Skin of body (tissue), 2 donors: ENCODE measurements around the gene RSPRY1. TPM values are rescaled to one million over a fixed set of nuclear protein-coding genes. Genes with fewer than 3 reads are reported as not detected.
"Not testable (repeated sequence)": the region's sequence is repeated elsewhere in the genome, so short reads cannot be mapped to it uniquely, and the experiment has no call there.

Experiments used
- DNase-seq: peaks from one replicate; lab custom pipeline; 2025; lab: John Stamatoyannopoulos, UW
- total RNA-seq: library from RNA; depleted of rRNA; stranded (reverse); fragments of >200 nt; gene quantifications from one replicate; pipeline ENCODE4 v1.2.3, GENCODE V29; 2014

RSPRY1 gene
- total RNA-seq, 1 donor from 2014 or later, result 39.9 TPM

DNA sequence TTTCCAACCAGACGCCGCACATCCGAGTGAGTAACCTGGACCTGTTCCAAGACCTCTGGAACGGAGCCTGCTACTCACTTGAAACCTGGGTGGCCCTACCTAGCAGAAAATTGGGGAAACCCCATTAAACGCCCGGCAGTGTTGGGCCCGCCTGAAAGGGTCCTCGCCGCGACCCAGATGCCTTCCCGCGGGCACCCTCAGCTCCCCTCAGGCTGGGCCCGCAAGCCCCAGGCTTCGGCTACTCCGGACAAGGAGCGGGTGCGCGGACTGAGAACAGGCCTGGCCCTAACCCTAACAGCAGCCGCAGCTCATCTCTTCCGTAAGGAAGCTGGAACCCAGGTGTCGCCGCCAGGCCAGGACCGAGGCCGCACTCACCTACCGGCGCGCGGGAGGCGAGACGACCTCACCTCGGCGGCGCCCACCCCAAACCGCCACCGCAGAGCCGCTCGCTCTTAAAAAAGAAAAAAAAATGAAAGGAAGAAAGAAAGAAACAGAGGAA, 634 bp upstream of the RSPRY1 start:
- DNase-seq, result peak; percentile 49

- DNase-seq, result peak; percentile 29
These were observed 1.0 kb downstream of the RSPRY1 start for GRCh38 chr16:57186872-57187854.

DNA sequence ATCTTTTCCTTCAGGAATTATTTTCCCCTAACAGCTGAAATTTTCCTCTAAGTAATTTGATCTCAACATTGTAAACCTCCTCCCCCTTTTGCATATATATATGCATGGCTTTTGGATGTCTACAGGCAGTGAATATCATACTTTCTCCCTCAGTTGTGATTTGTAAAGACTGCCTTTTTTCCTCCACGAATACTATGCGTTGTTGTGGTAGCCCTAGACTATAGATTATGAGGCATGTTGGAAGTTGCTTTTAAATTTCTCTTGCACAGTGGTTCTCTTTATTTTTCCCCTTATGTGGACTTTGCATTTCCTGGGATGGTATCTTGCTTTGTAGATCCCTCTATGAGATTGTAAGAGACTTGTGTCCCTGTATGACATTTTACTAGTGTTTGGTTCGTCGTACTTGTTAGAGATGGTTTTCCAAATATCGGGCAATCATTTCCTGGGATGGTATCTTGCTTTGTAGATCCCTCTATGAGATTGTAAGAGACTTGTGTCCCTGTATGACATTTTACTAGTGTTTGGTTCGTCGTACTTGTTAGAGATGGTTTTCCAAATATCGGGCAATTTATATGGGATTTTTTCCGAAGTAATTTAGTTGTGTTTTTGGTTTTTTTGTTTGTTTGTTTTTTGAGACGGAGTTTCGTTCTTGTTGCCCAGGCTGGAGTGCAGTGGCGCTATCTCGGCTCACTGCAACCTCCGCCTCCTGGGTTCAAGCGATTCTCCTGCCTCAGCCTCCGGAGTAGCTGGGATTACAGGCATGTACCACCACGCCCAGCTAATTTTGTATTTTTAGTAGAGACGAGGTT, 2.0 kb downstream of the RSPRY1 start:
- not testable (repeated sequence) for DNase-seq

GRCh38 chr16:57188711-57189002, 2.5 kb downstream of the RSPRY1 start:
- no peak for DNase-seq

DNA sequence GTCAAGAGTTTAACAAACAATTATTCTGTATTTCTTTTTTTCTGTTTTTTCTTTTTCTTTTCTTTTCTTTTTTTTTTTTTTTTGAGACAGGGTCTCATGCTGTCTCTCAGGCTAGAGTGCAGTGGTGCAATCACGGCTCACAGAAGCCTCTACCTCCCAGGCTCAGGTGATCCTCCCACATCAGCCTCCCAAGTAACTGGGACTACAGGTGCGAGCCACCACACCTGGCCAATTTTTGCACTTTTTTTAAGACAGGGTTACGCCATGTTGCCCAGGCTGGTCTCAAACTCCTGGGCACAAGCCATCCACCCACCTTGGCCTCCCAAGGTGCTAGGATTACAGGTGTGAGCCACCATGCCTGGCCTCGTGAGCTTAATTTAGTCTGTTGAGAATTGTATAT, 3.4 kb downstream of the RSPRY1 start:
- not testable (repeated sequence) for DNase-seq

- no peak for DNase-seq
These were observed 4.0 kb downstream of the RSPRY1 start for GRCh38 chr16:57190136-57190535.

DNA sequence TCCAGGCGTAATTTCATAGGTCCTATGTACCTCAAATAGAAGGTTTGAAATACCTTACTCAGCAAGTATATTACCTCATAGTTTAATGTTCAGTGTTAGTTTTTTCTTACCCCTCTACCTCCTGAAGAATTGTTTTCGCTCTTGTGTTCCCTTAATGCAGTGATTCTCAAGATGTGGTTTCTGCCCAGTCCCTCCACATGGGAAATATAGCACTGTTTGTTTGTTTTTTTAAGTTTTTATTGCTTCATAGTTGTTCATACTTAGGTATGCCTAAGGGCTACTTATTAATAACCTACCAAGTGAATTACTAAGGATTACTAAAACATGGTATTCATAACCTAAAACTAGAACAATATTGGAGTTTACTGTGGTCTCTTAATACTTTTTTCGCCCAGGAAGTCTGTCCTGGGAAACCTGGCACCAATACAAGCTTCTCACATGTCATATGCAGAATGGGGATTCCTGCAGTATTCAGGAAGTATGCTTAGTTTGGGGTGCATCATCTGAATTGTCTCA, 5.0 kb downstream of the RSPRY1 start:
- DNase-seq, result no peak

DNA sequence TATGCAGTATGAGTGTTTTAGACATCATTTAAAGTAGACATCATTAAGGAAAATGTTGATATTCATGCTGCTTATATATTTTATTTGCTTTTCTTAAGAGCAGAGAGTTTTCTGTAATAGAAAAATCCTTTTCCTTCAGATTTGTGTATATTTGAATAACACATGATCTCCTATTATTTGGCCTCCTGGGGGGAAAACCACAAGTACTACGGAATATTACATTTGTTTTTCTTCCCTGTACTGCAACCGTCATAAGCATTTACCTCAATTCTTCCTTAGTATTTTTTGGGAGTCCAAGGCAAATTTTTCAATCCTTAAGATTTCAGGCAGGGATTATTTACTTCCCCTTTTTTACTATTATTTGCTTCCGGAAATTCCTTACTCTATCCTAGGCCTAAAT, 6.0 kb downstream of the RSPRY1 start:
- no peak for DNase-seq

- no peak for DNase-seq
These were observed 6.8 kb downstream of the RSPRY1 start for GRCh38 chr16:57192720-57193486.

DNA sequence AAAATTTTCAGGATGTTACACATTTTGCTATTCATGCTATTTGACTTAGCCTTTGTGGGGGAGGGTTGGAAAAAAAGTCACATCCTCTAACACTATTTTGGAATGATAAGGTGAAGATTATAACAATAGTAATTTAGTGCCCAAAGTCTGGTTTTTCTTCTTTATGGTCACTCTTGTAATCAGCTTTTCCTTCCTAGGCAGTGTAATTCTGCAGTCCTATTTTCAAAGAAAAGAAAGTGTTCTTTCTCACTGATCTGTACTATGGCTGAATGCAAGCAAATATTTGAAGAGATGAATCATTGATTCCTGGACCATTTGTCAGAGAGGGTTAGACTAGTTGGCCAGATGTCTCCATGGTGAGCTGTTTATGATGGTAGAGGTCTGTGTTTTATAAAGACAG, 8.4 kb downstream of the RSPRY1 start:
- DNase-seq, result peak; percentile 27

DNA sequence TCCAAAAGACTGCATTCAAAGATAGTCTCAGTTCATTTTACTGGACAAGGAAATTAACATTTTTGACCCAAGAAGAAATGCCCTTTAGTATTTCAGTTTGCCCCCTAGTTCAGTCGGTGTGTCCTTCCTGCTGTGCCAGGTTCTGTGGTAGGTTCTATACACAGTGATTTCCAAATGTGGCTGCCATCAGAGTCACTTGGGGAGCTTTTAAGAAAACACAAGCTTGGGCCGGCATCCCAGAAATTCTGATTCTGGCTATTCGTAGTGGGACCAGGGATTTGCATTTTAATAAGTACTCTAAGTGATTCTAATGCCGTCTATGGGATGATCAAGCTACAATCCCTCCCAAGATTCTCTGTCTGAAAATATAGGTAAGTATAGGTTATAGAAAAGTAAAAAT, 10.2 kb downstream of the RSPRY1 start:
- no peak for DNase-seq

DNA sequence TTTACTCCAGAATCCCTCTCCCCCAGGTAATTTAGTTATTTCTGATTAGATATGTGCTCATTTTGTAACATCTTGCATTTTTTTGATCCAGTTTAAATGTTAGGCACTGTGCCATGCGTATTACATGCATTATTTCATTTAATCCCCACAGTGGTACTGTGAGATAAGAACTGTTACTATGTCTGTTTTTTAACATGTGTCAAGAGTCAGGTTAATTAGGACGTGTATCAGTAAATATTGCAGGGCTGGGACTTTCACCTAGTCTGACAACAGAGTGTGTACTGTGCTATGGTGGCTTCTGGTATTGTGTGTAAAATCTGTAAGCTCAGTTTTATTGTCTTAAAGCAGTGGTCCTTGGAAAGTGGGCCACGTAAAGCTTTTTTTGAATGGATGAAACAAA, 10.6 kb downstream of the RSPRY1 start:
- no peak for DNase-seq

GRCh38 chr16:57200321-57200720, 14.2 kb downstream of the RSPRY1 start:
- not testable (repeated sequence) for DNase-seq

DNA sequence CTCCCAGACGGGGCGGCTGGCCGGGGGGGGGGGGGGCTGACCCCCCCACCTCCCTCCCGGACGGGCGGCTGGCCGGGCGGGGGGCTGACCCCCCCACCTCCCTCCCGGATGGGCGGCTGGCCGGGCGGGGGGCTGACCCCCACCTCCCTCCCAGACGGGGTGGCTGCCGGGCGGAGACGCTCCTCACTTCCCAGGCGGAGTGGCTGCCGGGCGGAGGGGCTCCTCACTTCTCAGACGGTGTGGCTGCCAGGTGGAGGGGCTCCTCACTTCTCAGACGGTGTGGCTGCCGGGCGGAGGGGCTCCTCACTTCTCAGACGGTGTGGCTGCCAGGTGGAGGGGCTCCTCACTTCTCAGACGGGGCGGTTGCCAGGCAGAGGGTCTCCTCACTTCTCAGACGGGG, 14.8 kb downstream of the RSPRY1 start:
- not testable (repeated sequence) for DNase-seq

DNA sequence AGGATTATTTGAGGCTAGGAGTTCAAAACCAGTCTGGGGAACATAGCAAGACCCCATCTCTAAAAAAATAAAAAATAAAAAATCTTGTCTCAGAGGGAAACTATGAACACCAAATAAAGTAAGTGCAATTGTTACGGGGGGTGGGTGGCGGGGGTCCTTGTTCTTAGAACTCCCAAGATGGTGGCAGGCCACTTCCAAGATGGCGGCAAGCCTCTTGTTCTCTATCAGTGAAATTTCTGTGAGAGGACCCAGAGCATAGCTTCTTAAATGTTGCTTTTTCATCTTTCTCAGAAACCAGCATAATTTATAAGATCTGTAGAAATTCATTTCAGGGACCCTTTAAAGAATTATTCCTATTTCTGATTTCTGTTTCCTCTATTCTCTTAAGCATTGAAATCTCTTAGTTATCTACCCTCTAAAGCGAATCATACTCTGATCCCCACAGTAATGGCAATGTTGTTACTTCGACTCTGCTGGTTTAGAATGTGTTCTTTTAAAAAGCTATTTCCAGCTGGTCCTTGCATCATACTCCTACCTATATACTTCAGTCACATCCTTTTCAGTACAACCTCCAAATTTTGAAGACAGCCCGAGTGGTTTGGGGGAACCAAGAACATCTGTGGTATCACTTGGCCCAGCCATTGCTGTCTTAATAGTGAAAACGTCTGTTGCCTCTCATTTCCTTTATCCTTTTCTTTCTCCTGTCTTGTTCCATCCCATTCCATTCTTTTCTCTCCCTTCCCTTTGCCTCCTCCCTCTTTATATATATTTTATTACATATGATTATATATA, 16.2 kb downstream of the RSPRY1 start:
- DNase-seq, result no peak

DNA sequence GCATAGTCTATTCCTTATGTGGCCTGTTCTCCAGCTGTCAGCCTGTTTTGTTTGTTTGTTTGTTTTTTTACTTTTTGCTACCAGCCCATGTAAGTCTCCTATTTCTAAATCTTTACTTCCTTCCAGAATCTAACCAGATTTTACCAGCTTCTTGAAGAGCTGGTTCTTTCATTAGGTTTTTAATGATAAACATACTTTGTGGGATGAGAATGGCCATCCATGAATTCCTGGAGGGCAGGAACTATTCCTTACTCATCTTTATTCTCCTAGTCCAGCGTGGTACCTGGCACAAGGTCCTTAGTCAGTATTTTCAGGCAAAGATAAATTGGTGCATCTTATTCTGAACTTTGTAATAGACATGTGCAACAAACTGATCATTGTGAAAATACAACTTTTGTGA, 17.3 kb downstream of the RSPRY1 start:
- no peak for DNase-seq

- DNase-seq, result no peak
These were observed 18.5 kb downstream of the RSPRY1 start for GRCh38 chr16:57204675-57205074.

DNA sequence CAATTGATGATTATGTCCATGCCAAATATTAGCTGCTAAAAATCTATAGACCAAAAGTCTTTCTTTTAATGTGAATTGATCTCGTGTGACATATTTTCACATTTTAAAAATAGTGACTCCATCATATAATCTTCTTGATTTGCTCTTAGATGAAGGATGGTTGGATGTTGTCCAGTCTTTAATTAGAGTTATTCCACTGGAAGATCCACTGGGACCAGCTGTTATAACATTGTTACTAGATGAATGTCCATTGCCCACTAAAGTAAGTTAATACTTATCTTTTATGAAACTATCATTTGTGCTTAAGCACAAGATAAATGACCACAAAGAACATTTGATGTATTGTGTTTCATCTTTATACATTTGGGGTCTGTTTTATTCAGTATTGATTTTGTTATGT, 22.8 kb downstream of the RSPRY1 start:
- DNase-seq, result no peak

GRCh38 chr16:57209780-57210179, 23.7 kb downstream of the RSPRY1 start:
- no peak for DNase-seq

GRCh38 chr16:57213462-57213861, 27.3 kb downstream of the RSPRY1 start:
- no peak for DNase-seq

- DNase-seq, result no peak
These were observed 30.8 kb downstream of the RSPRY1 start for GRCh38 chr16:57216968-57217367.
